HG03196 (cell line): ENCODE data around the gene DYNLT5.
"Not testable (repeated sequence)": the region's sequence is repeated elsewhere in the genome, so short reads cannot be mapped to it uniquely, and the experiment has no call there.

Source experiments
- ATAC-seq: cut with Tn5 transposase; IDR thresholded peaks from one replicate; pipeline ENCODE4 v1.9.1; 2021; ENCODE audit not compliant: unreplicated experiment

The DYNLT5 gene, protein sequence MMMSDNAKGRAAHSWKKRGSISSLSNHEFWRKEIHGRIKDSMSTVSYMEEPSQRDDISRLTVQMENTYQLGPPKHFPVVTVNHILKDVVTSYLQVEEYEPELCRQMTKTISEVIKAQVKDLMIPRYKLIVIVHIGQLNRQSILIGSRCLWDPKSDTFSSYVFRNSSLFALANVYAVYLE

DNA sequence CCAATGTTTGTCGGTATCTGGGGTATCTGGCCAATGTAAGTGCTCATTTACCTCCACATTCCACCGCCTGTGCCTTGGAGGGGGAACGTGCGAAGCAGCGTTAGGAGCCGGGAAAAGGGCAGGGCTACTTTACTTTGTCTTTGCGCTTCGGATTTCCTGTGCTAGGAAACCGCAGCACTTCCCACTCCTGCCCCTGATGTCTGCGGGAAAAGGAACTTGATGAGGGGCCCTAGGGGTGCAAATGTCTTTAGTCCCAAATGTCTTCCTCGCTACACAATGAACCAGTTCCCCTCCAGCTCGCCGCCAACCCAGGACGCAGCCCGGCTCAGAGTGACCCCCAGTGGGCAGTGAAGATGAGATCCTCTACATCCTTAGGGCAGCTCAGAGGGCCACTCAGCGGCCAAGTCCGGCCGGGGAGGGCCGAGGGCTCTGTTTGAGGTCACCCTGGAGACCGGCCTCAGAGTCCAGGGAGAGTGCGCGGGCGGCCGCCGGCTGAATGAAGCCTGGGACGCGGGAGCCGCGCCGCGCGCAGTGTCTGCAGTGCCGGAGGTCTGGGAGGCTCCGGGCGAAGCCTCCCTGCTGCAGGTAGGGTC is at the start of gene DYNLT5:
Gene DYNLT5 (plus strand): TSS at position 460 of the 593 bp plus-strand sequence. CDS start 2,200 bp downstream, outside the sequence.
- no peak for ATAC-seq

DNA sequence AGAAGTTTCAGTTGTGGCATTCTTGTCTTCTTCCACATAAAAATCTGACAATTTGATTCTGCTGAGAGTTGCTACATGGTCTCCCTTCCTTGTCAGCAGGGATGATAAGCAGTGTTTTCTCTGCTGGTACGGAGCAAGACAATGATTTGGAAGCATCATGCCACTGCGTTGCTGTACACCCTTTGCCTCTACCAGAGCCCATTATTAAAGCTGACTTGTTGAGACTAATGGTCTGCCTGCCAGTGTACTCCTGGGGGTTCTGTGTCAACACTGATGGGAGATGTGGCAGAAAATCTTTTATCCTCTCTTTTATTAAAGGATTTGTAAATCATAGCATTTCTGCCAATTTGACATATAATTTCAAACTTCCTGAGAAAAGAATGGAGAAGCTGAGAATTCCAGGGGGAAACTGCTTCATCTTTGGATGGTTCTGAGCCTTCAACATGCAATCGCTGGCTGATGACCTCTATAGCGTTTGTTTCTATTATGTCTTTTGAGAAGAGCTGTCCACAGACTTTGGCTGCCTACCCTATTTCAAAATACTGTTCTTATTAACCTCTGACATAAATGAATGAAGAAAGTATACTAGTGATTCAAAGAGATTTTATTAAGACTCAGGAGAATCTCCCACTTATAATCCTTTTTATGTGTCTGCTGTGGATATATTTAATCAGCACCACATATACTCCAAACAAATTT is 47.9 kb upstream of the DYNLT5 start:
- ATAC-seq = no peak

DNA sequence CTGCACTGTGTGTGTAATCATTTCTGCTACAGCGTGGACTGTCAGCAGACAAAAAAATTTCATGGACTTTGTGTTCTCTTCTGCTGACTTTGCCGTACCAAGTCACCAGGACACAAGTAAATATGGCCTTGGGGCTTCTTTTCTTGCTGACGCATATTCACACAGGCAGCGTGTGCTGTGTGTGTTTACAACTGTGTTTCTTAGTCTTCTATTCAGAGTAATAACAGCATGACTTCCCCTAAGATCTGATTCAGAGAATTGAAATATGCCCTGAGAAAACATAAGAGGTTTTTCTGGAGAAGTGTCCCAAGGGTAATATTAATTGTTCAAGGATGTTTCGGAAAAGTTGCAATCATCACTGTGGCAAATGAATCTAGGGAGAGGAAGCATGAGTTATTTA is 47.1 kb upstream of the DYNLT5 start:
- ATAC-seq = no peak

DNA sequence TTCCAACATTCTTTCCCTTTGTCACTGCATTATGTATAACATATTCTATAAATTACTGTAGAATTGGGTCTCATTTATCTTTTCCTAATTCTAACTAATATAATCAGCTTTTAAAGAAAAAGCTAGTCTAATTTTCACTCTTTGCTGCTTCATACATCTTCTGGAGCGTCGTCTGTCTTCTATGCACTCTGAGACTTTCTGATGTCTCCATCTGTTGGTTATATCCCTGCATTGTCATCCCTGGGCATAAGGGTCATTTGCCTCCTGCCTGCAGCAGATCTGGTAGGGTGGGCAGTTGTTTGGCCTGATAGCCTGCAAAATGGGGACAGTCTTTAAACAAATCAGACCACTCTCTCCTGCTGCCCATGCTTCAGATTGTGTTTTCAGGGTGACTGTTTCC is 40.8 kb upstream of the DYNLT5 start:
- no peak for ATAC-seq

DNA sequence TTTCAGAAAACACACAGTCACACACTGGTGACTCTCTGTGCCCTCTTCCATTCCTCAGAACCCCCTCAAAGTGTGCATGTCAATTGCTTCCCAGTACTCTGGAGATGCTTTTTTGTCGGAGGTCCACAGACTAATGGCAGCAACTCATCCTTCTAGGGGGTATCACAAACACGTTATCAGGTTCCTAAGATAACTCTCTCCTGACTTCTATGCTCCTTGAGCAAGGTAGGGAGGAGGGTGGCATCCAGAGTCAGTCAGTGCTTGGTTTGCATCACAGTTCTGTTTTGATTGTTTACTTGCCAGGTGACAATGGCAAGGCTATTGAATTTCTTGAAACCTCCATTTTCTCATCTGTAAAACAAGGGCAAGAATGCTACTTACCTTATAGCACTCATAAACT is 39.4 kb upstream of the DYNLT5 start:
- ATAC-seq = no peak

DNA sequence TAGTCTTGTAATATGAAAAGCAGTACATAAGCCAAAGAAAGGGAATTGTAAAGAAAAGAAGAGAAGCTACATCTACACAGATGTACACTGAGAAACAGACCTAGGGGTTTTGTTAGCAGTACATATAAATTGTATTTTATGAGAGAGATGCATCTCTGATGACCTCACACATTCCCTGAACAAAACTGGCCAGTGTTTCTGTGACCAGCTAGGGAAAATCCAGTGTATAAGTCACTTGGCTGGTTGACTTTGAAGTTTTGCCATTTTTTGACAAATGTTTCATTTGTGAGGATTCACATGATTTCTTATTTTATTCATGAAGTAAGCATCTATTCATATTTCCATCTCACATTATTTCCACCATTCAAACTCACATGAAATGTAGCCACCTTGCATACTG is 28.3 kb upstream of the DYNLT5 start:
- no peak for ATAC-seq

DNA sequence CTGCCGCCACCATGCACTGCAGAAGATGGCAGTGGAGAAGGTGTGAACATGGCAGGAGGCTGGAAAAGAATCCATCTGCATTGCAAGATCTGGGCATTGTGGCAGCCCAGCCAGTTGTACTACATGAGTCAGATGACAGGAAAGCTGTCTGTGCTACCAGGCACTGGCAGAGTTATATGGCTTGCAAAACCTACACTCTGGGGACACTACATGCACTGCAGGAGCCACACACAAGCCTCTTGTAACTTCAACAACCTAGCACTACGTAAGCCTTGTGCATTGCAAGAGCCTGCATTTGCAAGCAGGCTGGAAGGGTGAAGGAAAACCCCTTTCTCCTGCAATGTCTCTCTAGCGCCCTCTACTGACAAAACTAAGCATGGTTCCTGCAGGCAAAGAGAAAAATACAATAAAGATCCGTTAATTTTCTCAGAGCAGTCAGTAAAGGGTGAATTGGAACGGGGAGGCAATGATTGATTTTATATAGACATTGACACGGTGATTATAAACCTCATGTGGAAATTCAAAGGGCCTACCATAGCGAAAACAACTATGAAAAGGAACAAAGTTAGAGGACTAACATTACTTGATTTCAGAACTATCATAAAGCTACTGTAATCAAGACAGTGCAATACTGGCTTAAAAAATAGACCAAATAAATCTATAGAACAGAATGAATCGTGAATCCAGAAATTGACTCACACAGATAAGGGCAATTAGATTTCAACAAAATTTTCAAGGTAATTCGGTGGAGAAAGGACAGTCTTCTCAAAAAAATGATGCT is 26.2 kb upstream of the DYNLT5 start:
- peak; percentile 72 for ATAC-seq

DNA sequence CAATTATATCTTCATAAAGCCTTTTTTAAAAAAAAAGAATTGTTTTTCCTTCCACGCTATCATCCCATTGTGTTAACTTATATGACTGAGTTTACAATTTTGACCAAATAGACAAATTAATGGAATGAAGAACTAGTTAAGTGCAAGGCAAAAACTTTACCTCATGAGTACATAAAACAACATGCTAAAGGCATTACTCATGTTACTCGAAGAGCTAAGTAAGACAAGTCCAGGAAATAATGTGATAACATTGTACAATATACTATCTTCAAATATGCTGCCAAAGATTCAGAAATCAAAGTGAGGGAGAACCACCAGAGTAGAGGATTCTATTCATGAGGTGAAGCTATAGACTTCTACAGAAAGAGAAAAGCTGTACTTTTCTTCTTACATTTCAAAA is 24.2 kb upstream of the DYNLT5 start:
- no peak for ATAC-seq

DNA sequence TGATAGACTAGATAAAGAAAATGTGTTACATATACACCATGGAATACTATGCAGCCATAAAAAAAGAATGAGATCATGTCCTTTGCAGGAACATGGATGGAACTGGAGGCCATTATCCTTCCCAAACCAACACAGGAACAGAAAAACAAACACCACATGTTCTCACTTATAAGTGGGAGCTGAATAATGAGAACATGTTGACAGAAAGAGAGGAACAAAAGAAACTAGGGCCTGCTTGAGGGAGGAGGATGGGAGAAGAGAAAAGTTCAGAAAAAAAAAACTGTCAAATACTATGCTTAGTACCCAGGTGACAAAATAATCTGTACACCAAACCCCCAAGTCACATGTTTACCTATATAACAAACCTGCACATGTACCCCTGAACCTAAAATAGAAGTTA is 23.5 kb upstream of the DYNLT5 start:
- not testable (repeated sequence) for ATAC-seq

DNA sequence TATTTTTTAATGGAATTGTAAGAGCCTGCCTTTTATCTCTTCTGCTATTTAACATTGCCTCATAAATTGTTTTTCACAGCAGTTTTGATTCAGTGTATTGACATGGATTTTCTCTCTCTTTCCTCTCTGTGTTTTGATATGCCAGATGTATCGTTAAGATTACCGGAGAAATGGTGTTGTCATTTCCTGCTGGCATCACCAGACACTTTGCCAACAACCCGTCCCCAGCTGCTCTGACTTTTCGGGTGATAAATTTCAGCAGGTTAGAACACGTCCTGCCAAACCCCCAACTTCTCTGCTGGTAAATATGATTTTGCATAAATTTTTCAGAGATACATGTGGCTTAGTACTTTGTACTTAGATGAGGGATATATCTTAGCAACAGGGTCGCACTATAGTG is 23.1 kb upstream of the DYNLT5 start:
- ATAC-seq = peak; percentile 31

DNA sequence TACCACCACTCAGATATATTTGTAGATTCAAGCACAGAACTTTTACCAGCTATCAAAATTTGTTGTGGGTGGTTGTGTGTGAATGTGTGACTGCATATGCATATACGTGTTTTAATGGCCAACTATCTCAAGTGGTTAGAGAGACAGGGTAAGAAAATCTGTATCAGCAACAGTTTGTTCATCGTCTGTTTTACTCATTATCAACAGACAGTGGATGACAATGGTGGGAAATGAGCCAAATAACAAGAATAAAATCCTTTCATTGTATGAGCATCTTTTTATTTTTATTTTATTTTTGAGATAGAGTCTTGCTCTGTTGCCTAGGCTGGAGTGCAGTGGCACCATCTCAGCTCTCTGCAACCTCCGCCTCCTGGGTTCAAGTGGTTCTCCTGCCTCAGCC is 22.7 kb upstream of the DYNLT5 start:
- ATAC-seq = no peak

DNA sequence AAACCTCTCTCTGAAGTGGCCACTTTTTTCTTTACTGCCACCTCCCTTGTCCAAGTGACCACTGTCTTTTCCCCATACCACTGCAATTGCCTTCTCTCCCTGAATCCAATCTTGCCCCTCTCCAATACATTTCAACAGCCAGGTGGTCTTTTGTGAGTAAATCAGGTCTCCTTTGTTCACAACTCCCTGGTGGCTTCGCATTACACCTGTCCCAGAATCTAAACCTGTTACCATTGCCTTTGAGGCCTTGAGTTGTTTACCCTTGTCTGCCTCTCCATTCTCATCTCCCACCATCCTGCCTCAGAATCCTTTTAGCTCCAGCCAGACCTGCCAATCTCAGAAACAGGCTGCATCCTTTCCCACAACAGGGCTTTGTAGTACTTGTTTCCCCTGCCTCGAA is 21.8 kb upstream of the DYNLT5 start:
- ATAC-seq = no peak

DNA sequence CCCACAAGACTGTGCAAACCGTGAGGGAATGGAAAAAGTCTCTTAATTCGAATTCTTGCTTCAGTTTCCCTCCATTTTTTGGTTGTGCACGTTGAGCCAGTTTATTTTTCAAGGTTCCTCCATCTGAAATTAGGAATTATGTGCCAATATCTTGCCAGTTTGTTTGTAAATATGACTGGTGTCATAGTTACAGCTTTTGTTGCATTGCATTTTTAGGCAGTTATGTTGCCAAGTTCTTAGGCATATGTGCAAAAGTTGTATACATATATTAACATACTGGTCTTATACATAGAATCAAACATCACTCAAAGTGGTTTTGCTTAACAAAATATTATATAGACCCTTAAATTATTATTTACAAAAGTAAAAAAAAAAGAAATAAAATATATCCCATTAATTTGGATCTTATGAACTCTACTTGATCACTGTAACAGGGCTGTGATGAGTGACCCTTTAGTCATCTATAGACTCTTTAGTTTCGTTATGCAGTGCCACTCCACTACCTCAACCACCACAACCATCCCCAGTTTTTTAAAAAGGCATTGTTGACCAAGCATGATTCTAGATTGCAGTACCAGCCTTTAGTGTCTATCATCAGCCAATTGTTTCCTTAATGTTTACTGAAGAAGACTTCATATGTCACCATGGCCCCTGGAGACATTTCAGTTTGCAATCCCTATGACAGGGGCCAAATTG is 20.9 kb upstream of the DYNLT5 start:
- ATAC-seq = peak; percentile 57

DNA sequence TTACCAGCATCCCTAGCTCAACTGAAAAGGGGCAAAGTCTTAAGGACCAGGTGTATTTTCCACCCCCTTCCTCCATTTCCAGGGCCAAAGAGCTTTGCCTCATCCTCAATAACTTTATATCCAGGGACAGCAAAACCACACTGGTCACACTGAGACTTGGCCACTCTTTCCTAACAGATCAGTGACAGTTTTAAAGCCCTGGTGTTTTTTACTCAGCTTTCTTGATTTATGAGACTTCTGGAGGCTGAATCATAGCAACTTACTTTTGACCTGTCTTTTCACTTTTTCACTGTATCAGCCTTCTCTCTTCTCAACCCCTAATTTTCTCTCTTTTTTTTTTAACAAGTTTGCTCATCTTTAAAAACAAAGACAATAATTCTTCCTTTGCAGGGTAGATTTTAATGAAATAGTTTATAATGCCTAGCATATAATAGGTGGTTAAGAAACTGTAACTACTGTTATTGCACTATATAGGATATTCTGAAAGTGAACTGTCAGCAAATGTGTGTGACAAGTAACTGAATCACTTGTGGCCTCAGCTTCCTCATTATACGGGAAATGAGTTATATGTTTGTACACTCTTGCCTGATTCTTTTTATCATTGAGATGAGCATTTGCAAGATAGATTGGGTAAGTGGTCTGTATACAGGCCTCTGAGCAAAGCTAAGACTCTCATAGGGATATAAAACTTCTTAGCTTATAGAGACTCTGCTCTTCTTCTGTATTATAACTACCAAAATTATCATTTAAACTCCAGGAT is 19.7 kb upstream of the DYNLT5 start:
- peak; percentile 55 for ATAC-seq

DNA sequence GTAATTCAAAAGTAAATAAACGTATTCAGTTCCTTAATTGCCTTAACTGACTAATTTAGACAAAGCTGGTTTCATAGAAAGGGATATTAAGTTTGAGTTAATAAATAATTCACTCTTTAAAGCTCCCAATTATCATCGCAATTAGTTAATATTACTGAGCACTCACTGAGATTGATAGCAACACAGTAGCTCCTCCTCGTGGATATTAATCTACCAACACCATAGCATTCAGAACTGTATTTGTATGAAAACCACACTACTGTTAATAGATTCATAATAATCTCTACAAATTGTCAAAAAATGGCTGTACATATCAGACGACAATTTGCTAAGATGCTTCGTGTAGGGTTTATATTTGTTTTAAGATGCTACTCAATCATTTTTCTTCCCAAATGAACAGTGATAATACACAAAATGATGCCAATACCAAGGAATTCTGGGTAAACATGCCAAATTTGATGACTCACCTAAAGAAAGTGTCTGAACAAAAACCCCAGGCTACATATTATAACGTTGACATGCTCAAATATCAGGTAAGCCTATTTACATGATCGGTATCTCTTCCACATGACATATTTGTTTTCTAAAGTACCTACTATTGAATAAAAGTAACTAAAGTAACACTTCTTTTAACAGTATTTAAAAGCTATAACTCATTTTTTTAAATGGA is 18.8 kb upstream of the DYNLT5 start:
- no peak for ATAC-seq

DNA sequence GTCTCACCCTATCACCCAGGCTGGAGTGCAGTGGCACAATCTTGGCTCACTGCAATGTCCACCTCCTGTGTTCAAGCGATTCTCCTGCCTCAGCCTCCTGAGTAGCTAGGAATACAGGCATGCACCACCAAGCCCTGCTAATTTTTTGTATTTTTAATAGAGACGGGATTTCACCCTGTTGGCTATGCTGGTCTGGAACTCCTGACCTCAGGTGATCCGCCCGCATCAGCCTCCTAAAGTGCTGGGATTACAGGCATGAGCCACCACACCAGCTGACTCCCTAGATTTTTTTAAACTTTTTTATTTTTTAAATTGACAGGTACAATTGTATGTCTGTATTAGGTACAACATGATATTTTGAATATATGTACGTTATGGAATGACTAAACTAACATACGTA is 17.7 kb upstream of the DYNLT5 start:
- not testable (repeated sequence) for ATAC-seq

DNA sequence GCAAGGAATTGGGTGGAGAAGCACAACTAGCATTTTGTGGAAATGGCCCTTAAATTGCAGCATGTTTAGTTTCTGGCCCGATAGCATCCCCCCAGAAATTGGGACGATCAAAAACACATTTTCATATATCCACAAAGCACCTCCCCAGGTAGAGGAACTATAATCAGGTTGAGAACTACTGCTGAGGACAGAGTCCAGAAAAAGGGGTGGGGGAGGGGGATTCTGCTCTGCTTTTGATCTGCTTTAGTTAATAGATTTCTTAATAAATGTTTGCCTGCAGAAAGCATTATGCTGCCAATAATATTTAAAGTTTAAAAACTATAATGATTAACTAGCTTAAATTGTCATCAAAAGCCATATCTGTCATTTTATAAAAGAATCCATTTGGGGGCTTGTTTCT is 14.4 kb upstream of the DYNLT5 start:
- no peak for ATAC-seq

DNA sequence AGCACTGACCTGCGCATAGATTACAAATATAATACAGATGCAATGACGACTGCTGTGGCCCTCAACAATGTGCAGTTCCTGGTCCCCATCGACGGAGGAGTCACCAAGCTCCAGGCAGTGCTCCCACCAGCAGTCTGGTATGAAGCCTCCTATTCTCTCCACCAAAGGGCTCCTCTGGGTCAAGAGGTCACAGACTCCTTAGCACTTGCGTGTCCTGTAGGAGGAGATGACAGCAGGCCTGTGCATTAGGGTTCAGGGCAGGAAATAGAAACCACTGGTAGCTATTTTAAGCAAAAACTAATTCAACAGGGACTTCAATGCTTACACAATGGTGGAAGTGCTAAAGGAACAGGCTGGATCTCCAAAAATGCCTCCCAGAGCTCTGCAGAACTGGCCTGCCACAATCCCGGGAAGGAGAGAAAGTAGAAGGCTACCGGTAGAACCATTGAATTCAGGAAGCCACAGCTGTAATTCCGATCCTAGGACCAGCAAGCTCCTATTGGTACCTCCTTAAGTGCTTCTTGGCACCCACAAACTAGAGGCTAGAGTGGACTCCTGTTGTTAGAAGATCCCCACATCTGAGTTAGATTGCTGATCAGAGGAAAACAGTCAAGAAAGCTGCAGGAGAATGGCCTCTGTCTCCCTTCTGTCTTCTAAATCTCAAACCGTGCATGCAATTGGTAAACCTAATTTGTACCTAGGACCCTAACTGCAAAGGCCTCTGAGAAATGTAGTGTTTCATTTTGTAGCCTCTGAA is 12.7 kb upstream of the DYNLT5 start:
- ATAC-seq = peak; percentile 87

DNA sequence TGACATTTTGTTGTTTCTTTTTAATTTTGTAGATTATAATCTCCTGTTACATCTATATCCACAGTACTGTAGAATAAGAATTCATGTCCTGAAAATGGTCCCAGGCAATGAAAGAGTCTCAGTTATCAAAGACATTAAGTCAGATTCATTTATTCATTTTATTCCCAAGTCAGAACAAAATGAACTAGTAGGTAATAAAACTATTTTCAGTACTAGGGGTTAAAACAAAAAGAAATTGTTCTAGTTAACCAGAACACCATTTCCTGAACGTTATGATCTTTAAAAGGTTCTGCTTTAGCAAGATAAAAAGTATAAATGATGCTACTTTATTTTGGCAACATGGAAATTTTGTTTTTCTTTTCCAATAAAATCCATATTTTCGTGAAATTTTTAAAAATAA is 6.8 kb upstream of the DYNLT5 start:
- no peak for ATAC-seq
